ENCODE measurements around the gene OR9Q1. TPM values are rescaled to one million over a fixed set of nuclear protein-coding genes. Genes with fewer than 3 reads are reported as not detected.

The OR9Q1 gene
- polyA plus RNA-seq, 1 donor (not counting 4 experiments of a cell fraction or from before 2014, with no cell fraction given) = not detected

- dilution Hi-C loops (cut with MboI; ENCODE audit: extremely low pct_ligation_motif_present, low sequenced_read_pairs) = no loop called here
- Histone ChIP-seq H2AFZ (ENCODE audit: control insufficient read depth, low read length) (no peak overlapping the region), H3K36me3 (ENCODE audit: control insufficient read depth in 2 of 2, extremely low read depth in 1 of 2, insufficient read depth in 2 of 2, low read length in 2 of 2) (no peaks in the 10 kb centered on the region), H3K4me1 (ENCODE audit: control insufficient read depth, extremely low read depth, insufficient read depth, low read length) (no peaks in the 10 kb centered on the region), H3K27ac (ENCODE audit: control insufficient read depth, insufficient read depth, low read length) (no peak overlapping the region), H3K9me1 (ENCODE audit: control insufficient read depth, extremely low read depth, insufficient read depth, low read length) (no peaks in the 10 kb centered on the region), H3K9me3 (ENCODE audit: control insufficient read depth, low read depth, low read length) (no peaks in the 10 kb centered on the region), H3K9ac (ENCODE audit: control insufficient read depth, extremely low read depth, insufficient read depth, low read length) (no peak overlapping the region), H3K79me2 (ENCODE audit: control insufficient read depth, insufficient read depth, low read length) (no peaks in the 10 kb centered on the region), H3K27me3 (ENCODE audit: control insufficient read depth, extremely low read depth, insufficient read depth, low read length) (no peaks in the 10 kb centered on the region), H3K4me2 (ENCODE audit: control insufficient read depth, extremely low read depth, insufficient read depth, low read depth, low read length) (no peak overlapping the region), H4K20me1 (ENCODE audit: control insufficient read depth, extremely low read depth, insufficient read depth, low read length) (no peaks in the 10 kb centered on the region), H3K4me3 (ENCODE audit: control insufficient read depth in 2 of 3, extremely low read depth in 1 of 3, insufficient read depth in 2 of 3, low read depth in 1 of 3, low read length in 3 of 3) (no peak overlapping the region)
- TF ChIP-seq, protein P1, sequence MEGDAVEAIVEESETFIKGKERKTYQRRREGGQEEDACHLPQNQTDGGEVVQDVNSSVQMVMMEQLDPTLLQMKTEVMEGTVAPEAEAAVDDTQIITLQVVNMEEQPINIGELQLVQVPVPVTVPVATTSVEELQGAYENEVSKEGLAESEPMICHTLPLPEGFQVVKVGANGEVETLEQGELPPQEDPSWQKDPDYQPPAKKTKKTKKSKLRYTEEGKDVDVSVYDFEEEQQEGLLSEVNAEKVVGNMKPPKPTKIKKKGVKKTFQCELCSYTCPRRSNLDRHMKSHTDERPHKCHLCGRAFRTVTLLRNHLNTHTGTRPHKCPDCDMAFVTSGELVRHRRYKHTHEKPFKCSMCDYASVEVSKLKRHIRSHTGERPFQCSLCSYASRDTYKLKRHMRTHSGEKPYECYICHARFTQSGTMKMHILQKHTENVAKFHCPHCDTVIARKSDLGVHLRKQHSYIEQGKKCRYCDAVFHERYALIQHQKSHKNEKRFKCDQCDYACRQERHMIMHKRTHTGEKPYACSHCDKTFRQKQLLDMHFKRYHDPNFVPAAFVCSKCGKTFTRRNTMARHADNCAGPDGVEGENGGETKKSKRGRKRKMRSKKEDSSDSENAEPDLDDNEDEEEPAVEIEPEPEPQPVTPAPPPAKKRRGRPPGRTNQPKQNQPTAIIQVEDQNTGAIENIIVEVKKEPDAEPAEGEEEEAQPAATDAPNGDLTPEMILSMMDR (optimal IDR thresholded peaks at IDR 0.05 in 1 of 3, IDR thresholded peaks at IDR 0.05 in 1 of 3, conservative IDR thresholded peaks at IDR 0.05 in 1 of 3; ENCODE audit: extremely low read depth in 1 of 3, insufficient read depth in 2 of 3, low read length in 3 of 3) = no peak
- no peak for TF ChIP-seq EZH2 (IDR thresholded peaks at IDR 0.05; ENCODE audit: low read length)
- DNase-seq (ENCODE audit: low read depth, low spot score) (no peak), FAIRE-seq (no peak)
Observed at GRCh38 chr11:58003591-58003990, 20.1 kb upstream of the OR9Q1 start.

GRCh38 chr11:58004664-58005063 lies 19.0 kb upstream of the OR9Q1 start:
- Histone ChIP-seq H3K36me3 (ENCODE audit: control insufficient read depth in 2 of 2, extremely low read depth in 1 of 2, insufficient read depth in 2 of 2, low read length in 2 of 2) (no peaks in the 10 kb centered on the region), H3K9ac (ENCODE audit: control insufficient read depth, extremely low read depth, insufficient read depth, low read length) (no peak overlapping the region), H3K4me2 (ENCODE audit: control insufficient read depth, extremely low read depth, insufficient read depth, low read depth, low read length) (no peak overlapping the region), H3K79me2 (ENCODE audit: control insufficient read depth, insufficient read depth, low read length) (no peaks in the 10 kb centered on the region), H2AFZ (ENCODE audit: control insufficient read depth, low read length) (no peak overlapping the region), H3K27ac (ENCODE audit: control insufficient read depth, insufficient read depth, low read length) (no peak overlapping the region), H4K20me1 (ENCODE audit: control insufficient read depth, extremely low read depth, insufficient read depth, low read length) (no peaks in the 10 kb centered on the region), H3K4me1 (ENCODE audit: control insufficient read depth, extremely low read depth, insufficient read depth, low read length) (no peaks in the 10 kb centered on the region), H3K9me1 (ENCODE audit: control insufficient read depth, extremely low read depth, insufficient read depth, low read length) (no peaks in the 10 kb centered on the region), H3K4me3 (ENCODE audit: control insufficient read depth in 2 of 3, extremely low read depth in 1 of 3, insufficient read depth in 2 of 3, low read depth in 1 of 3, low read length in 3 of 3) (no peak overlapping the region), H3K9me3 (ENCODE audit: control insufficient read depth, low read depth, low read length) (no peaks in the 10 kb centered on the region), H3K27me3 (ENCODE audit: control insufficient read depth, extremely low read depth, insufficient read depth, low read length) (no peaks in the 10 kb centered on the region)
- FAIRE-seq = no peak
- dilution Hi-C loops (cut with MboI; ENCODE audit: extremely low pct_ligation_motif_present, low sequenced_read_pairs) = no loop called here
- DNase-seq (ENCODE audit: low read depth, low spot score) = no peak
- no peak for TF ChIP-seq EZH2 (IDR thresholded peaks at IDR 0.05; ENCODE audit: low read length)

DNA sequence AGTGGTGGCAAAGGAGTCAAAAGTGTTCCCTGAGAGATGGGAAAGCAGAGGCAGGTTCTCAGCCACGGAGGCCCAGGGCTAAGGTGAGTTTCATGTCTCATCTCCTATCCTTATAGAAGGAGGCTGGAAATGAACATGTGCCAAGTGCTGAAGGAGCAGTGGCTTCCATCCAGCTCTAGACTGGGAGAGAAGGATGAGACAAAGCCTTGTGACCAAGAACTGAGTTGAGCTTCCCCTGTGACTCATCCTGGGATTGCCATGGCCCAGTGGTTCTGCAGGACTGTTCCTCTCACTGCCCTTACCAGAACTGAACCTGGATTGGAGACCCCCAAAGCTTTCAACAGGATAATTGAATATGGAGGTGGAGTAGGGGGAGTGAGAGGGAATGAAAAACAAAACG lies 16.7 kb upstream of the OR9Q1 start:
- Histone ChIP-seq H2AFZ (ENCODE audit: control insufficient read depth, low read length) (no peak overlapping the region), H3K9ac (ENCODE audit: control insufficient read depth, extremely low read depth, insufficient read depth, low read length) (no peak overlapping the region), H3K36me3 (ENCODE audit: control insufficient read depth in 2 of 2, extremely low read depth in 1 of 2, insufficient read depth in 2 of 2, low read length in 2 of 2) (no peaks in the 10 kb centered on the region), H3K4me1 (ENCODE audit: control insufficient read depth, extremely low read depth, insufficient read depth, low read length) (no peaks in the 10 kb centered on the region), H3K79me2 (ENCODE audit: control insufficient read depth, insufficient read depth, low read length) (no peaks in the 10 kb centered on the region), H3K9me1 (ENCODE audit: control insufficient read depth, extremely low read depth, insufficient read depth, low read length) (no peaks in the 10 kb centered on the region), H4K20me1 (ENCODE audit: control insufficient read depth, extremely low read depth, insufficient read depth, low read length) (no peaks in the 10 kb centered on the region), H3K4me2 (ENCODE audit: control insufficient read depth, extremely low read depth, insufficient read depth, low read depth, low read length) (no peak overlapping the region), H3K27ac (ENCODE audit: control insufficient read depth, insufficient read depth, low read length) (no peak overlapping the region), H3K9me3 (ENCODE audit: control insufficient read depth, low read depth, low read length) (no peaks in the 10 kb centered on the region), H3K4me3 (ENCODE audit: control insufficient read depth in 2 of 3, extremely low read depth in 1 of 3, insufficient read depth in 2 of 3, low read depth in 1 of 3, low read length in 3 of 3) (no peak overlapping the region), H3K27me3 (ENCODE audit: control insufficient read depth, extremely low read depth, insufficient read depth, low read length) (no peaks in the 10 kb centered on the region)
- FAIRE-seq = no peak
- TF ChIP-seq EZH2 (IDR thresholded peaks at IDR 0.05; ENCODE audit: low read length) = no peak
- TF ChIP-seq, protein P1 (optimal IDR thresholded peaks at IDR 0.05 in 1 of 3, IDR thresholded peaks at IDR 0.05 in 1 of 3, conservative IDR thresholded peaks at IDR 0.05 in 1 of 3; ENCODE audit: extremely low read depth in 1 of 3, insufficient read depth in 2 of 3, low read length in 3 of 3) = no peak
- dilution Hi-C loops (cut with MboI; ENCODE audit: extremely low pct_ligation_motif_present, low sequenced_read_pairs) = no loop called here
- DNase-seq (ENCODE audit: low read depth, low spot score) = peak; percentile 17

Measured in keratinocyte (primary cell).